CD4-positive, alpha-beta T cell treated with Interleukin-15 for 1 hour (primary cell): ENCODE data around the gene GABRR3.
A peak's percentile ranks its signal among the peaks of the same experiment; 100 is the strongest.

ENCODE experiments used
- DNase-seq: peaks from one replicate; pipeline ENCODE4 v3.0.0-alpha.2; 2020

GABRR3 gene

DNA sequence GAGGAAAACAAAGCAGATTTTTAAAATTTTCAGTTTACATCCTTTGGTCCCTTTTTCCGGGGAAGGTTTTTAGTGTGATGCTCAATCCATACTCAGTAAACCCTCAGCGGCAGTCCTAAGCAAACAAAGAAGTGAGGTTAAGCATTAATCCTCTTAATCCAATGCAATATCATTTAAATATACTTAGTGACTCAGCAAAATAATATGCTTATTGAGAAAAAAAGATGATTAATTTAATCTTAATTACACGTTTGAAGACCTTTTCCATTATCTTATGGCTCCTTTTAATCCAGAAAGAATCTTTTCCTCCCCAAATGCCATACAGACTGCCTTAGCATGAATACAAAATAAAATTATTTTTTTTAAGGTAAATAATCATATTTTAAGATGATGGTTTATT lies at the start of gene GABRR3:
GABRR3 (minus strand) TSS at position 108 of the 400 bp plus-strand sequence. CDS start 328 bp downstream, outside the sequence.
- DNase-seq = no peak

DNA sequence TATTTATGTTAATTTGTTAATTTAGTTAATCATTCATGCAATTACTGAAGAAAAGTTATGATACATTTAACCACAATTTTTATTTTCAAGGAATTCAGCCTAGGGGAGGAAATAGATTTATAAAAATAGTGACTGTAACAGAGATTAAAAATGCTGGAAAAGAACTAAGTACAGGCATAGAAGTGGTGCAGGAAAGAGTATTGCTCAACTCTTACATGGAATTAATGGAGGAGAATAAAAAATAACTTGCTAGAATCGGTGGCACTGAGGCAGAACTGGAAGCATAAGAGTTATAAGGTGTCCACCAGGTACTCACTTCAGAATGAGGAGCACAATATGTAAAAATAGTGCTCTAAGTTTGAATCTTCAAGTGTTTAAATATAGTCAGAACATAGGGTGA lies 38.4 kb upstream of the GABRR3 start:
- no peak for DNase-seq

GRCh38 chr3:98070840-98071239 lies 35.7 kb upstream of the GABRR3 start:
- no peak for DNase-seq

GRCh38 chr3:98068824-98069223 lies 33.7 kb upstream of the GABRR3 start:
- no peak for DNase-seq

GRCh38 chr3:98058244-98058960 lies 23.3 kb upstream of the GABRR3 start:
- DNase-seq = no peak

GRCh38 chr3:98057631-98058030 lies 22.5 kb upstream of the GABRR3 start:
- no peak for DNase-seq

GRCh38 chr3:98056035-98056434 lies 20.9 kb upstream of the GABRR3 start:
- DNase-seq = no peak

DNA sequence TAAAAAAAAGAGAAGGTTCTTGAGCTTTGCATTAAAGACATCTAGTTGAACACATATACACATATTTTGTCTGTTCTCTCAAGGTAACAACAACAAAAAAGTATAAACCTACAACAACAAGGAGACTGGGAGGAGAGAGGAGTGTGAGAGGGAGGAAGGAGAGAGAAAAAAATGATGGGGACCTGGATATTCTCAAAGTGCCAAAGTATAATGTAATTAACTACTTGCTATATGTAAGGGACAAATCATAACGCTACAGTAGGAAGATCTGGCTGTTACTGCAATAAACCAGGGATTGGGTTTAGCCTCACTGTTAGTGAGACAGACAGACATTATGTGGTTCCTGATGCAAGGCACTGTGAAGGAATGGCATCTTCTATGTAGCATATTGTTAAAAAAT lies 14.2 kb upstream of the GABRR3 start:
- DNase-seq = no peak

DNA sequence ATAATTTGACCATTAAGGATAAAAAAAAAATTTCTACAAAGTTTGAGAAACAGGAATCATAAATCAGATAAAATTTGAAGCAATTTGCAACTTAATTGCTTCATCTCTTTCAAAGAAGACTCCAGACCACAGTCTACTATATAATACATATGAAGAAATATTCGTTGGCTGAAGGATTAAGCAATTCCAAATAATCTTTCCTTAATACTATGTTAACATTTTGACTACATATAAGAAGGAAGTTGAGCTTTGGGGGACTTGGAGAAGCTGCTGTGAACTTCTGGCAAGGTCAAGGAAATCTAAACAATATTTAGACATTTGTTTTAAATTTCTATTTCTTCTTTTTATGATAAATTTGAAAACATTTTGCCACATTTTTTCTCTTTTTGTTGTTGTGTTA lies 13.5 kb upstream of the GABRR3 start:
- DNase-seq = no peak

- DNase-seq = no peak
These were observed 6.2 kb upstream of the GABRR3 start for GRCh38 chr3:98041350-98041749.

- peak; percentile 71 for DNase-seq
These were observed 4.4 kb upstream of the GABRR3 start for GRCh38 chr3:98039322-98040024.

GRCh38 chr3:98038876-98039275 lies 3.8 kb upstream of the GABRR3 start:
- DNase-seq = no peak

- DNase-seq = no peak
These were observed 3.2 kb upstream of the GABRR3 start for GRCh38 chr3:98038286-98038685.

DNA sequence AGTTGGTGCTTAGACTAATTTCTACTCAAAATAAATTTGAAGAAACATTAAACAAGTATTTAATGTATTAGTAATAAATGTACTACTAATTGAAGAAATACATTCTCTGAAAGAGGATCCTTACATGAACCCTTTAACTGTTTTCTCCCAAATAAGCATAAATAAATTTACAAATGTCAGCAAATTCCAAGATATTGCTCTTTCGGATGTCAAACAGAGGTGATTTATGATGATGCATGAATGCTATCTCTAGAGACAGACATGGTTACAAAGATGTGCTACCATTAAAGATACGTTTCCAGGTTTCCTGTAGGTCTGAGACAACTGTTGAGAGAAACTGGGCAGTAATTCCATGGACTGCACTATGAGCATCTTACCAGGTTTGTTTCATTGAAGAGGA lies 629 bp downstream of the GABRR3 start:
- no peak for DNase-seq

- DNase-seq = no peak
These were observed 1.1 kb downstream of the GABRR3 start for GRCh38 chr3:98034036-98034435.

GRCh38 chr3:98032904-98033303 lies 2.2 kb downstream of the GABRR3 start:
- no peak for DNase-seq

DNA sequence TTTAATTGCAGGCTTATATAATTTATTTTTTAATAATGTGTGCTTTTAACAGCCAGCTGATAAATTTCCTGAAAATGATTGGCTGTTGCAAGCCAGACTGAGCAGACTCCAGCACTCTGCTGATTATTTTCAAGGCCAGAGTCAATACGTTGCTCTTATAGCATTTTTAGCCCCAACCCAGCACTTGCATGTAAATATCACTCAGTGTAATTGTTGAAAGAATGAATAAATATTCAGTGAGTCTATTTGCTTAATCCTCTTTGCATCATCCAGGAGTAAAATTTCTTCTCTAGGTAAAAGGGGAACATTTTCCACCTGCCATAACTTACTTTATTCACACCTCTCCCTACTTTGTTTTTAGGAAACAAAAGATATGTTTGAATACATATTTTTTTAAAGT lies 2.9 kb downstream of the GABRR3 start:
- DNase-seq = no peak

DNA sequence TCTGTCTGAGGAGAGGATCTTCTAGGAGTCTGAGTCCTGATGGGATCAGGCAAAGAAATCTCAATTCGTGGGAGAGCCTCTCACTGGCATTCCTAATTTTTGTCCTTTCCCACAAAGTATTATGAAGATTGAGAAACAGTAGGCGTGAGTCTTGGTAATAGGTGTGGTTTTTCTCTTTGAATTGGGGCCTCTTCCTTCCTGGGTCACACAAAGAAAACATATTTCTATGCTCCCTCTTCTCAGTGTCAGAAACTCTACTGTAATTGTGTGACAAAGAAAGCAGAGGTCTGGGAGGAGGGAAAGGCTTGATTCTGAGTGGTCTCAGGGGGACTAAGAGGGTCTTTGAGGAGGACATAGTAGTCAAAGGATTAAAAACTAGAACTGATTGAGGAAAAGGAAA lies 6.0 kb downstream of the GABRR3 start:
- DNase-seq = no peak

GRCh38 chr3:98027085-98027446 lies 8.0 kb downstream of the GABRR3 start:
- no peak for DNase-seq

GRCh38 chr3:98026425-98027084 lies 8.6 kb downstream of the GABRR3 start:
- DNase-seq = no peak

GRCh38 chr3:98025392-98025945 lies 9.6 kb downstream of the GABRR3 start:
- no peak for DNase-seq

GRCh38 chr3:98022978-98023820 lies 11.9 kb downstream of the GABRR3 start:
- peak; percentile 73 for DNase-seq
